ENCODE results near the gene MCRIP2. TPM values are rescaled to one million over a fixed set of nuclear protein-coding genes. Genes with fewer than 3 reads are reported as not detected.

The MCRIP2 gene
- total RNA-seq, 1 experiment from 2014 or later, result 69.6 TPM

GRCh38 chr16:644556-644955 is 2.9 kb downstream of the MCRIP2 start:
- Histone ChIP-seq H4K20me1 (ENCODE audit: insufficient read depth) (peaks cover 17% of the 10 kb centered on the region; the same call in 1 of the 2 replicates), H3K9me2 (ENCODE audit: insufficient read depth) (no peaks in the 10 kb centered on the region), H3K9me3 (ENCODE audit: insufficient read depth, low read depth) (no peaks in the 10 kb centered on the region), H3F3A (ENCODE audit: insufficient read depth, low read depth) (peaks cover 38% of the 10 kb centered on the region), H3K4me2 (peak overlapping the region; percentile 97), H3K27ac (peak overlapping the region; percentile 65), H3K79me2 (ENCODE audit: low read depth) (peaks cover 59% of the 10 kb centered on the region), H3K27me3 (ENCODE audit: insufficient read depth, low read depth) (no peaks in the 10 kb centered on the region), H3K4me3 (no peak overlapping the region; the same call in 1 of the 2 replicates), H3K36me3 (ENCODE audit: low read depth) (no peaks in the 10 kb centered on the region), H2AFZ (no peak overlapping the region), H3K4me1 (replicated peaks; ENCODE audit: insufficient read depth) (peaks cover 53% of the 10 kb centered on the region)
- CTCF ChIA-PET, result no interaction called here
- POLR2A ChIA-PET (ENCODE audit: unreplicated experiment), result no interaction called here
- TF ChIP-seq CTCF (conservative IDR thresholded peaks at IDR 0.05), result no peak
- no peak for TF ChIP-seq EZH2 (IDR thresholded peaks at IDR 0.05; ENCODE audit: low read depth)
- DNase-seq, result no peak
- intact Hi-C loops (cut with micrococcal nuclease; ENCODE audit: unreplicated experiment), result loop anchor here (10.0 kb wide), 1 partner anchor 260 kb away; the partner anchor contains the start of gene PGAP6
- no TSS peak for BruUV-seq (replicated peaks)

DNA sequence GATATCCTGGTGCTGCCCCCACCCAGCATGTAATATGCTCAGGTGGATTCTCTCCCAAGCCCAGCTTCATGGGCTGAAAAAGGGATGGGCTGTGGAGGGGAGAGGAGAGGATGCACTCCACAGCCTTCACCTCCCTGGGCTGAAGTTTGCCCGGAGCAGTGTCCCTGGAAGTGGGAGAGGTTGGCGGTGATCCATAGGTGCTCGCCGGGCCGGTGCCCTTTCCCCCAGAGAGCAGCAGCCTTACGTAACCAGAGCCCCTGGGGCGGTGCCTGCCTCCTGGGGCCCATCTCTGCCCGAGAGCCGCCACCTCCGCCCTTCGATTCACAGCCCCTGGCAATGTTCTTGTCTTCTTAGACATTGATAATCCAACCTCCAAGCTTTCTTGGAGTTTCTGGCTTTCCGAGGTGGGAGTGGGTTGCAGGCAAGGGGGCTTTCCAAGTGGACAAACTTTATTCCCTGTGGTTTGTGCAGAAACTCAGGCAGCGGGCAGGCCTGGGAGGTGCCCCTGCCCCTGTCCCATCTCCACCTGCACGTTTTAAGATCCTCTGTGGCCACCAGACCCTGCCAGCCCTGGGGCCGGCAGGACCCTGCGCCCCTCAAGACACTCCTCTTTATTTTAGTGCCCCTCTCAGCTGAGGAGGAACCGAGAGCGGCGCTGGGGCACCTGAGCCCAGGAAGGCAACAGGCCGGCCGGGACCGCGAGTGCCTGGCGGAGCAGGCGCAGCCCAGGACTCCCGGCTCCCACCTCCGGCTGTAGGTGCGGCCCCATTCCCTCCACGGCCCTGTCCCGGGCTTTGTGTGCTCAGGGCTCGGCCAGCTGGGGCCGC is 4.4 kb downstream of the MCRIP2 start:
- H3K4me2 ChIP-seq, result peak overlapping the region; percentile 97
- TF ChIP-seq CTCF (conservative IDR thresholded peaks at IDR 0.05) (no peak), EZH2 (IDR thresholded peaks at IDR 0.05; ENCODE audit: low read depth) (no peak)
- no peaks in the 10 kb centered on the region for H3K9me3 ChIP-seq (ENCODE audit: insufficient read depth, low read depth)
- H3K79me2 ChIP-seq (ENCODE audit: low read depth), result peaks cover 69% of the 10 kb centered on the region
- DNase-seq, result peak; percentile 66 to 94
- no peak overlapping the region for H2AFZ ChIP-seq
- no peaks in the 10 kb centered on the region for H3K27me3 ChIP-seq (ENCODE audit: insufficient read depth, low read depth)
- peaks cover 17% of the 10 kb centered on the region; the same call in 1 of the 2 replicates for H4K20me1 ChIP-seq (ENCODE audit: insufficient read depth)
- no peaks in the 10 kb centered on the region for H3K9me2 ChIP-seq (ENCODE audit: insufficient read depth)
- POLR2A ChIA-PET (ENCODE audit: unreplicated experiment), result no interaction called here
- no peaks in the 10 kb centered on the region for H3K36me3 ChIP-seq (ENCODE audit: low read depth)
- peaks cover 65% of the 10 kb centered on the region for H3K4me1 ChIP-seq (replicated peaks; ENCODE audit: insufficient read depth)
- intact Hi-C loops (cut with micrococcal nuclease; ENCODE audit: unreplicated experiment), result loop anchor here (10.0 kb wide), 1 partner anchor 261 kb away; the partner anchor contains the start of gene PGAP6
- peaks cover 33% of the 10 kb centered on the region for H3F3A ChIP-seq (ENCODE audit: insufficient read depth, low read depth)
- peak overlapping the region; percentile 65 for H3K27ac ChIP-seq
- CTCF ChIA-PET, result interaction anchor here (0.5 kb wide), 1 partner anchor 123 kb away, joined by 4 read pairs; no protein-coding TSS in a partner anchor
- peak overlapping the region; percentile 26; the same call in 1 of the 2 replicates for H3K4me3 ChIP-seq
- BruUV-seq (replicated peaks), result no TSS peak

DNA sequence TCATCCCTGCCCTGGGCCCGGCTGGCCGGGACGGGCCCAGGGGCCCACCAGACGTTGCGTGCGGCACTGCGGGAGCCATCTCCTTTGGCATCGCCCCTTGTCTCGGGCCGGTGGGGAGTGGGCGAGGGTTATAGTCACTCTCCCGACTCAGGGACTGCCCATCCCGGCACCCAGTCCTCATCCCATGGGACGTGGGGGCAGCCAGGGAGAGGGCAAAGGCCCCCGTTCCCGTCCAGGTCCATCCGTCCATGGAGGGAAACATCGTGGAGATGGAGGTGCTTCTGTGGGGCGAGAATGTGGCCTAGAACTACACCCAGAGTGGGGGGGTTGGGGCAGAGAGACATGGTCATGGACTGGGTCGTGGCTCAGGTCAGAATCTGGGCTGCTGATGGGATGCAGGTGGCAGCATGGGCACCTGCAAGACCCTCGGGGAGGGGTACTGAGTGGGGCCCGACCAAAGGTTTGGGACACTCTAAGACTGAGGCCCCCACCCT is 5.1 kb downstream of the MCRIP2 start:
- H3K27me3 ChIP-seq (ENCODE audit: insufficient read depth, low read depth), result no peaks in the 10 kb centered on the region
- H3K79me2 ChIP-seq (ENCODE audit: low read depth), result peaks cover 69% of the 10 kb centered on the region
- H3K36me3 ChIP-seq (ENCODE audit: low read depth), result no peaks in the 10 kb centered on the region
- ChIA-PET POLR2A (ENCODE audit: unreplicated experiment) (no interaction called here), CTCF (no interaction called here)
- no peak overlapping the region for H2AFZ ChIP-seq
- TF ChIP-seq CTCF (conservative IDR thresholded peaks at IDR 0.05), result no peak
- TF ChIP-seq EZH2 (IDR thresholded peaks at IDR 0.05; ENCODE audit: low read depth), result no peak
- BruUV-seq (replicated peaks), result no TSS peak
- H3K4me2 ChIP-seq, result peak overlapping the region; percentile 97; the same call in 1 of the 2 replicates
- peaks cover 33% of the 10 kb centered on the region for H3F3A ChIP-seq (ENCODE audit: insufficient read depth, low read depth)
- no peak overlapping the region for H3K4me3 ChIP-seq
- peaks cover 65% of the 10 kb centered on the region for H3K4me1 ChIP-seq (replicated peaks; ENCODE audit: insufficient read depth)
- H3K27ac ChIP-seq, result peak overlapping the region; percentile 65
- no peaks in the 10 kb centered on the region for H3K9me2 ChIP-seq (ENCODE audit: insufficient read depth)
- DNase-seq, result no peak
- intact Hi-C loops (cut with micrococcal nuclease; ENCODE audit: unreplicated experiment), result loop anchor here (10.0 kb wide), 1 partner anchor 262 kb away; the partner anchor contains the start of gene PGAP6
- H3K9me3 ChIP-seq (ENCODE audit: insufficient read depth, low read depth), result no peaks in the 10 kb centered on the region
- H4K20me1 ChIP-seq (ENCODE audit: insufficient read depth), result peaks cover 17% of the 10 kb centered on the region; the same call in 1 of the 2 replicates
